NT2/D1 (cell line): ENCODE data around the gene ELMO1.

Experiments used
- SUZ12 ChIP-seq: IDR thresholded peaks from 2 replicates; pipeline ENCODE4 v1.6.1; 2011; ENCODE audit not compliant: insufficient read length, insufficient read depth; ENCODE audit errors: extremely low read depth
- ZNF274 ChIP-seq: IDR thresholded peaks from 2 replicates; pipeline ENCODE4 v1.6.1; 2011; ENCODE audit warnings: mild to moderate bottlenecking, low read depth, low read length

DNA sequence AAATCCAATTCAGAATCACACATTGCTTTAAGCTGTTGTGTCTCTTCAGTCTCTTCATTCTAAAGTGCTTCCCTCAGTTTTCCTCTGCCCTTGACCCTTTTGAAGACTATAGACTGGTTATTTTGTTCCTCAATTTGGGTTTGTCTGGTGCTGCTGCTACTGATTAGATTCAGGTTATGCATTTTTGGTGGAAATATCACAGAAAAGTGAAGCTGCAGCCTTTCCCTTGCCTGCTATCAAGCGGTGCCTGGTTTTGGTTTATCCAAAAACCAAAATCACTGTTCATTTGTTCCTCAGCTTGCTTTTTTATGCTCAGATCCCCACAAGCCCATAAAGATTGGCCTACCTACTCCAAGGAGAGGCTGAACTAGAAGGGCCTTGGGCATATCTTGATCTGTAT, 55.2 kb downstream of the ELMO1 start:
- TF ChIP-seq ZNF274 (no peak), SUZ12 (no peak)
